NCI-H774 (cell line): Measurements from ENCODE around the gene JDP2.

ENCODE experiments used
- DNase-seq: peaks from one replicate; lab custom pipeline; 2025; lab: John Stamatoyannopoulos, UW

JDP2 gene

DNA sequence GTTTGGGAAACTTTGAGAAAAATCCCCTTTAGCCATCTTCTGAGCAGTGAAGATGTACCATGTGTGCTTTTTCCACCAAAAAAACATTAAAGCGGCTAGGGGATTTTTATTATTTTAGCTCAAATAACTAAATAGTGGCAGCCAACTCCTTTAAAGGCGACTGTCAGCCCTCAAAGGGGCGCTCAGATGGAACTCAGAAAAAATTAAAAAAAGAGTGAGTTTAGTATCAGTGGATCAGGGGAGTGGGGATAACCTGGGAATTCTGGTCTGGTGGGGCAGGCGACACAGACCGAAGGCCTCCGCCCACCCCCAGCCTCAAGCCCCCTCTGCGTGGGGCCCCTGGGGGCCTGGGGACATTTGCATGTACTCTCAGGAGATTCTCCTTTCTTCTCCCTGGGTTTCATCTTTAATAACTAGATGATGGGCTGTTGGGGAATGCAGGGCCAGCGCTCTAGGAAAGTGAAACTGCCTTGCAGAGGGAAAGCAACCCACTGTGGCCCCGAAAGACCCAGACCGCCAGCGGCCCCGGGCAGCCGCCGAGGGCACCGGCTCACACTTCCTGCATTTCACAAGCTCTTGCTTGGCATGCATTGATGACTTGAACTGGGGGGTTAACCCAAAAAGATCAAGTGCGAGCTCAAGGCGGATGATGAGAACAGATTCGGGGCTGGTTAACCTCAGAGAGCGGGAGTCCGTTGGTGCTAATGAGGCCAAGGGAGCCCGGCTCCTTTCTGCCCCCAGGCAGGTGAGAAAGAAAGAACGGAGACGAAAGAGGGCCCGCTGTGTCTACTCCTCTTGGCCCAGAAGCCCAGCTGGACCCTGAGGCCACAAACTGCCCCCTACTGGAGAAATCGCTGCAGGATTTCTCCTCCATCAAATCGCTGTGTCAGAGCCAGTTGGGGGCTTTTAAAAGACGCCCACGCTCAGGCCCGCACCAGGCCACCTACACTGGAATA lies 87.1 kb downstream of the JDP2 start:
- no peak for DNase-seq

DNA sequence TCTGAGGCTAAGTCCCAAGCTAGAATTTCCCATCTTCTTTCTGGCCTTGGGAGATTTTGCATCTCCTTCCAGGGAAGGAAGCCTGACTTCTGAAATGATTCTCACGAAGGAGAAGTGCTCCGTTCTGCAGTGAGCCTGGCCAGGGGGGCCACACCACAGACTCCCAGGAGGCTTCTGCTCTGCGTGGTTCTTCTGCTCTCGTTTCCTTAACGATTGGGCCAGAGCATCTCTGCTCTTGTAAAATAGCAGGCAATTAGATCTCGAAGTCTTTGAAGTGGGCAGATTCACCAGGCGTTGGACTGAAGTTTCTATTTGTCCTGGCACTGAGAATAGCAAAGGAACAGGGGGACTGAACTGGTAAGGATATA lies 87.8 kb downstream of the JDP2 start:
- no peak for DNase-seq

DNA sequence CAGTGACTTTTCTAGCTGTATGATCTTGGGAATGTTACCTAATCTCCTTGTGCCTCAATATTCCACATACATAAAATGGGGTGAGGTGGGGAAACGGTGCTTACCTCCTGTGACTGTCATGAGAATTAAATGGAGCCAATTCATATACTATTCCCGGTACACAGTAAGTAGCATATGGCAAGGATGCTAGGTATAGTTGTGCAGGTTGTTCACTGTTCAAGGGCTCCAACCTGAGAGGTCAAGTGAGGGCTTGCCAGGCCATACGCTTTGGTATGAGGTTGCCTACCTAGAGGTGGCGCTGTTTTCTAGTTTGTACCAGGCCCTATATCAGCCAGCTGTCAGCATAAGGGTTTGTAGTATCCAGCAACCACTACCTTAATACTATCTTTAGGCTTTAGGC lies 90.8 kb downstream of the JDP2 start:
- DNase-seq: no peak

DNA sequence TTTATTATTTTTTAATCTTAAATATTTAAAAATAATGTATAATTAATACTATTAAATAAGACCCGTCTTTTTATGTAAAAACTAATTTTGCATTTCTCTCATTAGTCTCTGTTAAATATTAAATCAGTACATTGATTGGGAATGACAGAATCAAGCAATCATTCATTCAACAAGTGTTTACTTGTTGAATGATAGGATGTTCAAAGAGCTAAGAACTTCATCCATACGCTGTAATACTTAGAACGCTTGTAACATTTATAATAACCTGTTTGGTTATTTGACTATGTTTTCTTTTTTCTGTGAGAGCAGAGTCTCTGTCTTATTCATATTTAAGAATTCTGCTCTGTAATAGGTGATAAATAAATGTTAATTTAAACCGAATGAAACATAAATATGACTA lies 91.6 kb downstream of the JDP2 start:
- DNase-seq: no peak

DNA sequence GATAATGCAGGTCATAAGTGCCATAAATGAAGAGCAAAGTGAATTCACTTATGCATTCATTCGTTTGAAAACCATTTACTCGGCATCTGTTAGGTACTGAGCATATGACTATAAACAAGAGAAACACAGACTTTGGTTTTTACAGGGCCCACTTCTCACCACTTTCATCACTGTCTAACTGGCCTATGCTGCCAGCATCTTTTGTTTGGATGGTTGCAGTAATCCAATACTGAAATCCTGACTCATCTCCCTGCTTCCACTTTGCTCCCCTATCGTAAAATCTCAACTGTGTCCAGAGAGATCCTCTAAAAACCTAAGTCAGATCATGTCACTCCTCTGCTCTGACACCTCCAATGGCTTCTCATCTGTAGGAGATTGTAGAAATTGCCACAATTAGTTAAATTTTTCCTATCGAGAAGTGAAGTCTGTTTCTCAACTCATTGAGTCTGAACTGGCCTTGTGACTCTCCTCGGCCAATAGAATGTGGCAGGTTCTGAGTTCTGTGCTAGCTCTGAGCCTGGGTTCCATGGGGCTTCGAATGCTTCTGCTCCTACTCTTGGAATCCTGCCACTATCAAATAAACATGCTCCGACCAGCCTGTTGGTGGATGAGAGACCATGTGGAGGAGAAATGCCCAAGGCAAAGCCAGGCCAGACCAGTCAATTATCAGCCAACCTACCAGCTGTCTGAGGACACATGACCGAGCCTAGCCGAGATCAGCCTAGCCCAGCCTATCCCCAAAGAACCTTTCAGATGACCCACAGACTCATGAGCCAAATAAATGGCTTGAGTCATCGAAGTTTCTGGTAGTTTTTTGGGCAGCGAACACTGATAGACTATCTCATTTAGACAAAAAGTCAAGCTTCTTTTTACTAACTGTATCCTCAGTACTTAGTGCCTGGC lies 92.3 kb downstream of the JDP2 start:
- no peak for DNase-seq

DNA sequence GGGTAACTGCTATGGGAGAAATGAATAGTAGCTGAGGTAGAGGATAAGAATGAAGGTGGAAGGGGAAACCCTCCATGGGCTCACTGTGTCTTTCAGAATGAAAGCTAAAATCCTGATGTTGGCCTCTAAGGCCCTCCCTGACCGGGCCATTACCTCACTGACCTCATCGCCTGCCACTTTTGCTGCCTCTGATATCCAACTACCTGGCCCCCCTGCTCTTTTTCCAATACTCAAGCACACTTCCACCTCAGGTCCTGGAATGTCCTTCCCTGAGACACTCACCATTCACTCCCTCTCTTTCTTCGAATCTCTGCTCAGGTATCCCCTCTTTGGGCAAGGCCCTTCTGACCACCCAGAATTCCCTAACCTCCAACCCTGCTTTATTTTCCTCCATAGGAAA lies 93.0 kb downstream of the JDP2 start:
- DNase-seq: no peak

DNA sequence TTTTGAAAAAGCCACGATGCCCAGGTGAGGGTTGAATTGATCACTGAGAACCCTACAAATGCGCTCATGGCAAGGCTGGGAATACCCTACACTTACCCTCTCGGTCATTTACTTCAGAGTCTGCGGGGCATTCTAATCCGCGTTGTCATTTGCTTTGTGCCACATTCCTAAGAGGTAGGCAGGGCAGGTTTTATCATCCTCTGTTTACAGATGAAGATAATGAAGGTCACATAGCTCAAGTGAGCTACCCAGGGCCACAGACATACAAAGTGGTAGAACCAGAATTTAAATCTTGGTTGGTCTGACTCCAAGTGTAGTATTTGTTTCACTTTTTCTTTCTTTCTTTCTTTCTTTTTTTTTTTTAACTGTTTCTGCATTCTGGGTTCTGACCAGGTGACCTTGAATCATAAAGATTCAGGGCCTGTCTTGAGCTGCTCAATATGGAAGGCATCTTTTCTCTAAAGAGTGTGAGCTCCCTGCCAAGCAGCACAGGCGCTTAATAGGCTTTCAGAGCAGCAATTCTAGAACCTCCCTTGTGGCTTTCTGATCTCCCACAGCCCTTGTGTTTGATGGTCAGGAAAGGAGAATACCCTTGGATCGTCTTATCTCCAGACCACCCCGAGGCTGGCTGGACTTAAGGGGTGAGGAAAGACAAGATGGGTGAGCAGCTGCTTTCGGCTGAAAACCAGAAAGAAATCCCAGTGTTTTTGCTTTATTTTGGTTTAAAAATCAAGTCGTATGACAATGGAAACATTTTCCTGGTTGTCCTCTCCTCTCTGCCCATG lies 93.8 kb downstream of the JDP2 start:
- no peak for DNase-seq

DNA sequence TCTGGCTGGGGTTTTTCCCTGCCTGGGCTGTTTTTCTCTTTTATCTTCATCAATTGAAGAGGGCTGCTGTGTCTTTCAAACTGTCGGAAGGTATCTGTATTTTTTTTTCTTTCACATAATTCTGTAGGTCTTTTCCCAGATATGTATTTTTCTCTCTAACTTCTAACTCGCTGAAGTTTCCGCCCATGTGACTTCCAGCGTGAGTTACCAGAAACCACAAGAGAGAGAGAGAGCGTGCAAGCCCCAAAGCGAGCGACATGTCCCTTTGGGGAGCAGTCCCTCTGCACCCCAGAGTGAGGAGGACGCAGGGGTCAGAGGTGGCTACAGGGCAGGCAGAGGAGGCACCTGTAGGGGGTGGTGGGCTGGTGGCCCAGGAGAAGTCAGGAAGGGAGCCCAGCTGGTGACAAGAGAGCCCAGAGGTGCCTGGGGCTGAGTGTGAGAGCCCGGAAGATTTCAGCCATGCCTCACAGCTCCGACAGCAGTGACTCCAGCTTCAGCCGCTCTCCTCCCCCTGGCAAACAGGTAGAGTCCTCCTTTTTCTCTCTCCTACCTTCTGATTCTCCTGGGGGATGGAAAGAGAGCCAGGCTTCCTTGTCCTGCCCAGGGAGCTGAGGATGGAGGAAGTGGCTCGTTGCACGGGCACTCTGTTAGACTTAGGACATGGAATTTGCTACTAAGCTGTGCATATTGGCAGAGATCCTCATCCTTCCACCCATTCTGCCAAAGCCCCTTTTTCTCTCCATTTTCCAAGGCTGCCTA lies 94.6 kb downstream of the JDP2 start, which contains the start of gene BATF:
Gene BATF, plus strand, starts transcription at position 246 of the 759 bp plus-strand sequence. Its CDS starts 214 bp downstream, at position 460.
- no peak for DNase-seq

DNA sequence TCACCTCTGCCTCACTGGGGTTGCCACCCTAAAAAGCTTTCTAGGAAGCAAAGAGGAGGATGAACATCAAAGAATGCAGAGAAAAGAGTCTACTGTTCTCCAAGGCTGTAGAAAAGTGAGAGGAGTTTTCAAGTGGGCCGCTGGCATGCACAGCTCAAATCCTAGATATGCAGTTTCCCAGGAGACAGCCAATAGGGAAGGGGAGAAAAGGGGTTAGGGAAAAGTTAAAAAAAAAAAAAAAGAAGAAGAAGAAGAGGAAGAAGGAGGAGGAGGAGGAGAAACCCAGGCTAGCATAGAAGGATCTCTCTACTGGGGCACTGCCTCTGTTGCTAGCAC lies 95.1 kb downstream of the JDP2 start:
- no peak for DNase-seq
